ENCODE results near the gene PRAMEF6. TPM values are rescaled to one million over a fixed set of nuclear protein-coding genes. Genes with fewer than 3 reads are reported as not detected.

PRAMEF6 gene
- total and polyA plus RNA-seq, 2 experiments from 2014 or later = not detected

Small RNA genes lying within 50 kb of the gene (small RNA-seq; reads per million reads assigned to genes)
- gene RNU6-1072P = not detected

Other genes with a start within 250 kb of the PRAMEF6 start
- 0.10 TPM in 1 of 2 replicates, not detected in the other for gene AADACL3, start 231.5 kb downstream of the PRAMEF6 start, total RNA-seq
- gene AADACL3, start 231.5 kb downstream of the PRAMEF6 start, polyA plus RNA-seq = not detected in 2 replicates
- gene CFAP107, start 201.4 kb downstream of the PRAMEF6 start, total RNA-seq = not detected in 2 replicates
- gene CFAP107, start 201.4 kb downstream of the PRAMEF6 start, polyA plus RNA-seq = not detected in 2 replicates
- not detected in 2 replicates for gene PRAMEF12, start 173.8 kb downstream of the PRAMEF6 start, total RNA-seq
- gene PRAMEF12, start 173.8 kb downstream of the PRAMEF6 start, polyA plus RNA-seq = not detected in 2 replicates
- not detected in 2 replicates for gene PRAMEF1, start 156.2 kb downstream of the PRAMEF6 start, total RNA-seq
- gene PRAMEF1, start 156.2 kb downstream of the PRAMEF6 start, polyA plus RNA-seq = not detected in 2 replicates
- not detected in 2 replicates for gene PRAMEF11, start 116.2 kb downstream of the PRAMEF6 start, total RNA-seq
- not detected in 2 replicates for gene PRAMEF11, start 116.2 kb downstream of the PRAMEF6 start, polyA plus RNA-seq
- gene HNRNPCL1, start 98.9 kb downstream of the PRAMEF6 start, total RNA-seq = not detected in 2 replicates
- gene HNRNPCL1, start 98.9 kb downstream of the PRAMEF6 start, polyA plus RNA-seq = not detected in 2 replicates
- gene PRAMEF2, start 90.5 kb downstream of the PRAMEF6 start, total RNA-seq = not detected in 2 replicates
- gene PRAMEF2, start 90.5 kb downstream of the PRAMEF6 start, polyA plus RNA-seq = not detected in 2 replicates
- gene PRAMEF4, start 61.4 kb downstream of the PRAMEF6 start, total RNA-seq = not detected in 2 replicates
- not detected in 2 replicates for gene PRAMEF4, start 61.4 kb downstream of the PRAMEF6 start, polyA plus RNA-seq
- not detected in 2 replicates for gene PRAMEF10, start 49.3 kb downstream of the PRAMEF6 start, total RNA-seq
- not detected in 2 replicates for gene PRAMEF10, start 49.3 kb downstream of the PRAMEF6 start, polyA plus RNA-seq
- not detected in 2 replicates for gene PRAMEF7, start 31.0 kb downstream of the PRAMEF6 start, total RNA-seq
- not detected in 2 replicates for gene PRAMEF7, start 31.0 kb downstream of the PRAMEF6 start, polyA plus RNA-seq
- gene PRAMEF27, start 109.0 kb upstream of the PRAMEF6 start, total RNA-seq = not detected in 2 replicates
- gene PRAMEF27, start 109.0 kb upstream of the PRAMEF6 start, polyA plus RNA-seq = not detected in 2 replicates
- not detected in 2 replicates for gene HNRNPCL3, start 113.2 kb upstream of the PRAMEF6 start, total RNA-seq
- gene HNRNPCL3, start 113.2 kb upstream of the PRAMEF6 start, polyA plus RNA-seq = not detected in 2 replicates
- gene PRAMEF25, start 123.2 kb upstream of the PRAMEF6 start, total RNA-seq = not detected in 2 replicates
- not detected in 2 replicates for gene PRAMEF25, start 123.2 kb upstream of the PRAMEF6 start, polyA plus RNA-seq
- gene HNRNPCL2, start 169.3 kb upstream of the PRAMEF6 start, total RNA-seq = not detected in 2 replicates
- gene HNRNPCL2, start 169.3 kb upstream of the PRAMEF6 start, polyA plus RNA-seq = not detected in 2 replicates
- gene PRAMEF26, start 208.4 kb upstream of the PRAMEF6 start, total RNA-seq = not detected in 2 replicates
- not detected in 2 replicates for gene PRAMEF26, start 208.4 kb upstream of the PRAMEF6 start, polyA plus RNA-seq
- not detected in 2 replicates for gene HNRNPCL4, start 218.1 kb upstream of the PRAMEF6 start, total RNA-seq
- gene HNRNPCL4, start 218.1 kb upstream of the PRAMEF6 start, polyA plus RNA-seq = not detected in 2 replicates
- gene PRAMEF9, start 224.3 kb upstream of the PRAMEF6 start, total RNA-seq = not detected in 2 replicates
- not detected in 2 replicates for gene PRAMEF9, start 224.3 kb upstream of the PRAMEF6 start, polyA plus RNA-seq